ENCODE results near the gene FOXD1.

Gene FOXD1

GRCh38 chr5:73437777-73438644 lies 10.6 kb downstream of the FOXD1 start:
- no peak for DNase-seq

DNA sequence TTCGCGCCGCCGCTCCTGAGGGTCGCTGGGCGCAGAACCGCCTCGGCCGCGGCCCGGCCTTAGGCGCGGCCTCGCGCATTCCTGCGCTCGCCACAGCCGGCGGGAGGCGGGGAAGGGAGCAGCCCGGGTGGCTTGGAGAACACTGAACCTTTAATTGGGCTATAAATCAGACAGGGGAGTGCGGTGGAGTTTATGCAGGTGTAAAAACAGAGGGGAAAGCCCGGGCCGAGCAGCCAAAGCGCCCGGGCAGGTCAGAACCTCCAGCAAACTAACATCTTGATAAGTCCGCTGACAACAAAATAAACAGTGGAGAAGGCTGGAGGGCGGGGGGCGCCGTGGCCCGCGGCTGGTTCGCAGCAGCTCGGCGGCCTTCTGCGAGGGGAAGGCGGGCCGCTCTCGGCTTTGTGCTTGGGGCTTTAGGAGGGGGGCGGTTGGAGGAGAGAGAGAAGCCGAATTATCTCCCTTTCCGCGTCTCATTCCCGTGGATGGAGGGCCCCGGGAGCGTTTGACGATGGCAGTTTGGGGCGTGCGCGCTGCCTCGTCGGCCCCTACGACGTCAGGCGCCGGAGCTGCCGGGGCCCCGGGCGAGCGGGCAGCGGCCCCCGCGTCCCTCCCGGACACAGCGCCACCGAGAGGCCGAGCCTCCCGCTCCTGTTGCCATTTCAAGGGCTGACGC lies 11.3 kb downstream of the FOXD1 start:
- no peak for DNase-seq

DNA sequence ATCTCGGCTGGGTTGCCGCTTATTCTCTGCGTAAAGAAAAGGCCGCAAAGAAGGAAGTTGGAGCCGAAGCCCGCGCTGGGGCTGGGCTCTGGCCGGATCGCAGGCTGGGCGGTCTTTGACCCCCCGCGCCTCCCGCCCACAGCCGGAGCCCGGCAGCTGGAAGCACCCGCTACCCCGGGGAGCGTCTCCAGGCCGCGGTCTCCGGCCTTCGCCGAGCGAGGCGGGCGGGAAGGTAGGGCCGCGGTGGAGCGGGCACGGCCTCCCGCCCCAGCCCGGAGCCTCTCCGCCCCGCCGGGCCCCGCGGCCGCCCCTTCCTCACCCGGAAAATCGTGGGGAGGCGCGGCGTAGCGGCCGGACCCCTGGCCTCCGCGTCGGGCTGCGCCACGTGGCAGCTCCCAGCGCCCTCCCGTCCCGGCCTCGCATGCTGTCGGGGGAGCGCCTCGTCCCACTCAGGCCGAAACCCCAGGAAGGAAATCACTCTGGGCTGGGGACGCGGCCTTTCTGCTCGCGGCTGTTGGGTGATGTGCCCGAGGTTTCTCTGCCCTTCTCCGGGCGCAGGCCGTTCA lies 12.0 kb downstream of the FOXD1 start:
- no peak for DNase-seq

- no peak for DNase-seq
Observed at GRCh38 chr5:73435759-73436534, 12.6 kb downstream of the FOXD1 start.

DNA sequence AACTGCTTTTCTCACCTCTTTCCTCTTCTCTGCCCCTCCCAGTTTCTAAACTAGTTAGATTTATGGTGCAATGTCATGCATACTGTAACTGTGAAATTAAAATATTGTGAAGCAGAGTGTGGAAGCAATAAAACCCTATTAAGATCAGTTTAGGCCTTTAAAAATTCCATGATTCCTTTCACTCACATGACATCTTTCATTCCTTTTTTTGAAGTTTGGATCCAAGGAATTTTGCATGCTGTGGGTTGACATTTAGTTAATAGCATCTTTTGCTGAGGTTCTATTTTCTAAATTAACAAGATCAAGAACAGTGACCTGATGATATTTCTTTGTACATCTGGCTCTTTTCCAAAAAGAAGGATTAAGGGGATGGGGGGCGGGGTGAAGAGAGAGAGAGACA lies 13.7 kb downstream of the FOXD1 start:
- DNase-seq: no peak

DNA sequence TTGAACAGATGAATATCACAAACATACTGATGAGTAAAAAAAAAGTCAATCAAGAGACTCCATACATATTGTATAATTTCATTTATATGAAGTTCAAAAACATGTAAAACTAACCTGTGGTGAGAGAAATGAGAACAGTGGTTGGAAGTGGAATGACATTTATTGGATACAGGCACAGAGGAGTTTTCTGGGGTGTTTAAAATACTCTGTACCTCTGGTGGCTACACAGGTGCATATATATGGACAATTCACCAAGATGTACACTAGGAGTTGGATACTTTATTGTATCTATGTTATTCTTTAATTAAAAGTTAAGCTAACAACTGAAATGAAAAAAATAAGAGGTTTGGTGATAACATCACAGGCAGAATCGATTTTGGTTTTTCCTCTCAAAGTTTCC lies 14.1 kb downstream of the FOXD1 start:
- DNase-seq: no peak

- no peak for DNase-seq
Observed at GRCh38 chr5:73433982-73434342, 14.6 kb downstream of the FOXD1 start.

DNA sequence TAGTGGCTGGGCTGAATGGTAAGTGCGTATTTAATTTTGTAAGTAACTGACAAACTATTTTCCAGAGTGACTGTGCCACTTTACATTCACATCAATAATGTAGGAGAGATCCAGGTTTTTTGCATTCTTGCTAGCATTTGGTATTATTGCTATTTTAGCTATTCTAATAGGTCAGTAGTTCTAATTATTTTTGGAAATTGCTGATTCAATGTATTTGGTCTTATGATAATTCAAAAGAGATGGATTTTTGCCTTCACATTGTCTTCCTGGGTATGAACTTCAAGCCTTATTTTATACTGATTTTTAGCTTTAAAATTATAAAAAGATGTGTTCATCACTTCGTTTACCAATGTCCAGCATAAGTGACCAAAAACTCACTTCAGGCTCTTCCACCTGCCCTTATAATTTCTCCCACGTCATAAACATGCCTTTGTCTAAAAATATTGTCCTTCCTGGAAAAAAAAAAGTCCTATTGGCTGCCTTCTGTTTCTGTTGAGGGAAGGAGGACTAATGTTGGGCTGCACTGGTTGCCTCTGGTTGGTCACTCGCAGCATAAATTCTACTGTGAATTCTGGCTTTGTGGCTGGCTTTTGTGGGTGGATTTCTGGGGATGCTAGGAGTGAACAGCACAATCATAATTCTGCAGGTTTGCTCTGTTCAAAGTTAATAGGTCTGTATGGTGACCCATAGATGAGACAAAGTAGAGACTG lies 15.2 kb downstream of the FOXD1 start:
- no peak for DNase-seq

- DNase-seq: no peak
Observed at GRCh38 chr5:73431204-73431851, 17.2 kb downstream of the FOXD1 start.

- DNase-seq: no peak
Observed at GRCh38 chr5:73426034-73426433, 22.5 kb downstream of the FOXD1 start.

- no peak for DNase-seq
Observed at GRCh38 chr5:73424556-73424977, 24.0 kb downstream of the FOXD1 start.

DNA sequence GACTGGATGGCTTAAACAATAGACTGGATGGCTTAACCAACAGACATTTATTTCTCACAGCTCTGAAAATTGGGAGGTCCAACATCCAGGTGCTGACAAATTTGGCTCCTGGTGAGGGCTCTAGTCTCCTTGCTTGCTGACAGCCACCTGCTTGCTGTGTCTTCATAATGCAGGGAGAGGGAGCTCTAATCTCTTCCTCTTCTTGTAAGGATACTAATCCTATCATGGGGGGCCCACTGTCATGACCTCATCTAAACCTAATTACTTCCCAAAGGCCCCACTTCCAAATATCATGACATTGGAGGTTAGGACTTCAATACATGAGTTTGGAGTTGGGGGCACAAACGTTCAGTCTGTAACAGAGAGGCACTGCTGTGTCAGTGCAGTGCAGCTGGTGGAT lies 26.4 kb downstream of the FOXD1 start:
- DNase-seq: no peak

- no peak for DNase-seq
Observed at GRCh38 chr5:73420666-73421065, 27.9 kb downstream of the FOXD1 start.

GRCh38 chr5:73419465-73420390 lies 28.8 kb downstream of the FOXD1 start:
- no peak for DNase-seq

GRCh38 chr5:73419117-73419464 lies 29.5 kb downstream of the FOXD1 start:
- DNase-seq: no peak

DNA sequence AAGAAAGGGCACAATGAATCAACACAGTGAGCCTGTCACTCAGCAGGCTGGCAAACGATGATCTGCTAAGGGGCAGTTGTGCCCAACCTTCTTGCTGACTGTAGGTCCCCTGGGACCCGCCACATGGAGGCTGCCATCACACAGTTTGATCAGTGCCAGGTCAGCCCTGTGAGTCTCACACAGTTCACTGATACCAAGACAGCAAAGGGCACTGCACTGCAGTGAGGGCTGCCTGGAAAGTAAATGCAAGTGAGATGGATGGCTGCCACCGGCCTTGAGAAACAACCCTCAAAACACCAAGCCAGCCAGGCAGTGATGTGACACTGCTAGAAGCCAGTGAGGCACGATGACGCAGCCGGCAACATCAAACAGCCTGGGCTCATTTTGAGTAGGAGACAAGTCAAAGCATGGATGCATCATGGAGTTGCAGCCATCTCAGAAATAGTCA lies 30.3 kb downstream of the FOXD1 start:
- DNase-seq: no peak

DNA sequence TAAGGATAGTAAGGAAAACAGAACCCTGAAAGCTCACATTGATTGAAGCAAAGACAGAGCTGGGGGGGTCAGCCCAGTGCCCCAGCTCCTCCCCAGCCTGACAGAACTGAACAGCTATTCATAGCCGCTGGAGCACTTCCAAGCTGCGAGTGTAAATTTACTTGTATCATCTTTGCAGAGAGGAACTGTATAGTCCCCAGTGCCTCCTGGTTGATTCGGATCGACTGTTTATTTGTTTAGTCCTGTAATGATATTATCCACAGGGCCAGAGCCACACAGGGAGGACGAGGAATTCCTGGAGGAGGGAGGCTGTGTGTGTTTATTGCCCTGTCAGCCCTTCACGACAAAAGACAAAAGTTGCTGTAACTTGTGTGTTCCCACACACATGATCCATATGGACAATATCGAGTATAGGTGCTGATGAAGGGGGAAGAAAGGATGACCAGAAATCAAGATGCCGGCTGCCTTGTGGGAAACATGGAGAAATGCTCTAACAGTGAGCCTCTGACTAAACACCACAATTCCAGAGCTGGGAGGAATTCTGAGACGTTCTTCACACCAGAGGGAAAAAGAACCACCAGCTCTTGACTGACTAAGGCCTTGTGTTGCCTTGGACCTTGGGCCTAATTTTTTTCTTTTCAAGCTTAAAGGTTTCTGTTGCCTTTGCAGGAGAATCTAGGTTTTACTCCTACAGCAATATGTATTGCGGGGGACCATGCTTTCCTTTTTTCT lies 31.1 kb downstream of the FOXD1 start:
- no peak for DNase-seq

DNA sequence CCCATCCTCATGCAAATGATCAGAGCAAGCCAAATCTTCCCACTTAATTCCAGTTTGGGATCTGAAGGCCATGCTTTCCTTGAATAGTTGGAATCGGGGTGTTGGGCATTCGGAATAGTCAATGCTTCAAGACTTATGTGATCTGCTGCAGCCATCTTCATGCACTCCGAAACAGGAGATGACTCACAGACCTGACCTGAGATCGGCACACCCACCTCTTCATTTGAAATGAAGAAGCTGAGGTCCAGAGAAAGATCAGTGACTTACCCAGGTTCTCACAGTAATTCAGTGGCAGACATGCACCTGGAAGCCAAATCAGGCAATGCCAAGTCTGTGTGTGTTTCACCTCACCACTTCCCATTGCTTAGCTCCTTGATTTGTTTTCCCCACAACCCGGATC lies 33.0 kb downstream of the FOXD1 start:
- DNase-seq: no peak

DNA sequence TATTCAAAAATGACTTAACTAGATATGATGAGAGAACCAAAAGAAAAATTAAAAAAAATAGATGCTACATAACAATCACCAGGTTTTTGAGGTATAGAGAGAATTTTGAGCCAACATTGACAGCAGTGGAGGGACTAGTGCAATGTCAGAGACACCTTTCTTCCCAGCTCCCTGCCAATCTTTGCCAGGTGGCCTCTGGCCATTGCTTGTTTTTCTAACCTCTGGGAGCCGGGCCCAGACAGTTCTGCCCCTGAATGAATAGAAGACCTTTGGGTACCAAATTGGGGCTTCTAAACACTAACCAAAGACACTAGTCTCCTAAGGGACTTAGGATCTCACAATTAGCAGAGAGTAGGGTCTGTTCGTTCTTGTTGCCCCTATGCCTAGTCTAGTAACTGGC lies 33.4 kb downstream of the FOXD1 start:
- DNase-seq: no peak

DNA sequence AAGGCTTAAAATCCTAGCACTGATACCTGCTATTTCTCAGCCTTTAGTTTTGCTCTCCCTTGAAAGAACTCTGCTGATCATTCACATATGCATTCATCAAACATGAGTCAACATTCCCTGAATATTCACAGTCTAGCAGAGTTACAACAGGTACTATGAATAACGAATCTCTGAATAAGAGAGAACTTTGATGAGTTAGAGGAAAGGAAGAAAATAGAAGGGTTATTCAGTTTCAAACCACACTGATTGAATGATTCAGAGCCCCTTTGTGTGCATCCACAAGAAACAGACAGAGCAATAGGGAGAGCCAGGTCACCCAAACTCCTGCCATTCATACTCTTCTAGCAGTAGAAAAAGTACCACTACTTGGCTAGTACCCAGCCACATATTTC lies 36.0 kb downstream of the FOXD1 start:
- DNase-seq: no peak

Data from activated naive CD4-positive, alpha-beta T cell (primary cell).